22Rv1 (cell line): Measurements from ENCODE around the gene PAPPA.

Source experiments
- CTCF ChIP-seq: fragments of 450-650 bp; IDR thresholded peaks from 2 replicates; pipeline ENCODE4 v1.5.1; 2017; ENCODE audit warnings: mild to moderate bottlenecking
- ZFX ChIP-seq: fragments of 450-650 bp; IDR thresholded peaks from 2 replicates; pipeline ENCODE4 v1.6.1; 2017; ENCODE audit warnings: antibody characterized with exemption, borderline replicate concordance

GRCh38 chr9:116345817-116346216 is 192.2 kb downstream of the PAPPA start:
- TF ChIP-seq CTCF (no peak), ZFX (no peak)
